Measurements from ENCODE around the gene PLB1. TPM values are rescaled to one million over a fixed set of nuclear protein-coding genes. Genes with fewer than 3 reads are reported as not detected.

The PLB1 gene
- total and polyA plus RNA-seq, 2 experiments from 2014 or later = 19.2 to 19.7 TPM

DNA sequence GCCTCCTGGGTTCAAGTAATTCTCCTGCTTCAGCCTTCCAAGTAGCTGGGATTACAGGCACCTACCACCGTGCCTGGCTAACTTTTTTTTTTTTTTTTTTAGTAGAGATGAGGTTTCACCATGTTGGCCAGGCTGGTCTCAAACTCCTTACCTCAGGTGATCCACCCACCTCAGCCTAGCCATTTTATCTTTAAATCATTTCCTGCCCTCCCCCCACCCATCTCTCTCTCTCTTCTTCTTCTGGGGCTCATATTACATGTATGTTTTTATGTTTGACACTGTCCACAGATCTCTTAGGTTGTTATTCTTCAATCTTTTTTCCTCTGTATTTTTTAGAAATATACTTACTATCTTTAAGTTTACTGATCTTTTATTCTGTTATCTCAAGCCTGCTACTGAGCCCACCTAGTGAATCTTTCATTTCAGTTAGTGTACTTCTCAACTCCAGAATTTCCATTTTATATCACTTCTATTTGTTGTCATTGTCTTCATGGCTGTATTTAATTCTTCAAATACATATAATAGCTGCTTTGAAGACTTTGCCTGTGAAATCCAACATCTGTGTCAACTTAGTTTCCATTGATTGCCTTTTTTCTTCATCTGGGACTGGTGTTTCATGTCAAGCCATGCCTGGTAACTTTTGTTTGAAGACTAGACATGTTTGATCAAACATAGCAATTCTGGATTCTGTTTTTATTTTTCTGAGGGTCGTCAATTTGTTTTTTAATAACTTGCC lies 16.2 kb downstream of the PLB1 start:
- H3K36me3 ChIP-seq (replicated peaks; ENCODE audit: insufficient read depth, low read depth) = no peaks in the 10 kb centered on the region
- H2AFZ ChIP-seq = no peak overlapping the region
- peaks cover 10% of the 10 kb centered on the region for H3K4me1 ChIP-seq (ENCODE audit: insufficient read depth)
- H3K9me2 ChIP-seq (replicated peaks; ENCODE audit: insufficient read depth) = no peaks in the 10 kb centered on the region
- DNase-seq (ENCODE audit: low spot score) = no peak
- H3K27ac ChIP-seq = no peak overlapping the region
- H4K20me1 ChIP-seq (ENCODE audit: insufficient read depth, poor library complexity, severe bottlenecking) = no peaks in the 10 kb centered on the region
- peaks cover 3% of the 10 kb centered on the region for H3K9me3 ChIP-seq (ENCODE audit: low read depth)
- no peak overlapping the region for H3K4me2 ChIP-seq
- no peaks in the 10 kb centered on the region for H3K79me2 ChIP-seq
- no peak for TF ChIP-seq EZH2 (IDR thresholded peaks at IDR 0.05; ENCODE audit: borderline replicate concordance)
- TF ChIP-seq, protein P1, sequence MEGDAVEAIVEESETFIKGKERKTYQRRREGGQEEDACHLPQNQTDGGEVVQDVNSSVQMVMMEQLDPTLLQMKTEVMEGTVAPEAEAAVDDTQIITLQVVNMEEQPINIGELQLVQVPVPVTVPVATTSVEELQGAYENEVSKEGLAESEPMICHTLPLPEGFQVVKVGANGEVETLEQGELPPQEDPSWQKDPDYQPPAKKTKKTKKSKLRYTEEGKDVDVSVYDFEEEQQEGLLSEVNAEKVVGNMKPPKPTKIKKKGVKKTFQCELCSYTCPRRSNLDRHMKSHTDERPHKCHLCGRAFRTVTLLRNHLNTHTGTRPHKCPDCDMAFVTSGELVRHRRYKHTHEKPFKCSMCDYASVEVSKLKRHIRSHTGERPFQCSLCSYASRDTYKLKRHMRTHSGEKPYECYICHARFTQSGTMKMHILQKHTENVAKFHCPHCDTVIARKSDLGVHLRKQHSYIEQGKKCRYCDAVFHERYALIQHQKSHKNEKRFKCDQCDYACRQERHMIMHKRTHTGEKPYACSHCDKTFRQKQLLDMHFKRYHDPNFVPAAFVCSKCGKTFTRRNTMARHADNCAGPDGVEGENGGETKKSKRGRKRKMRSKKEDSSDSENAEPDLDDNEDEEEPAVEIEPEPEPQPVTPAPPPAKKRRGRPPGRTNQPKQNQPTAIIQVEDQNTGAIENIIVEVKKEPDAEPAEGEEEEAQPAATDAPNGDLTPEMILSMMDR (IDR thresholded peaks at IDR 0.05; ENCODE audit: poor library complexity) = no peak
- no peak for TF ChIP-seq EZH2phosphoT487 (IDR thresholded peaks at IDR 0.05; ENCODE audit: low read depth, severe bottlenecking, unreplicated experiment)
- H3K4me3 ChIP-seq = no peak overlapping the region
- WGBS (ENCODE audit: low lambda C conversion rate, missing lambda C conversion rate) = 80% methylated on average over 2 of the region's 2 CpGs
- H3K27me3 ChIP-seq = no peaks in the 10 kb centered on the region

DNA sequence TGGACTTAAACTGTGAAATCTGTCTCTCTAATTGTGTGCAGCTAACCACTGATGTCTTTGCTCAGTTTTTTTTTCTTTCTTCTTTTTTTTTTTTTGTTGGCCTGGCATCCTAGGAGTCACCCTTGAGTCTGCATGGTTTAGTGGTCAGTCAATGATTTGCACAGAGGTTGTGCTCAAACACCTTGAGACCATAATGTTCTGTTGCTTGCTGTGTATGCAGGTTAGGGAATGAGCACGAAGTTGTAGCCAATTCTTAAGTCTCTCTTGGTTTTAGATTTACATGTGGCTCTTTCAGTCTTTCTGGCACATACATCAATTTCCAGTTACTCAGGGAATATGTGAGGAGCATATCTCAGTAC lies 16.7 kb downstream of the PLB1 start:
- Histone ChIP-seq H3K79me2 (no peaks in the 10 kb centered on the region), H2AFZ (no peak overlapping the region), H3K4me1 (ENCODE audit: insufficient read depth) (peaks cover 15% of the 10 kb centered on the region), H3K36me3 (replicated peaks; ENCODE audit: insufficient read depth, low read depth) (no peaks in the 10 kb centered on the region), H3K27ac (no peak overlapping the region), H3K27me3 (no peaks in the 10 kb centered on the region), H4K20me1 (ENCODE audit: insufficient read depth, poor library complexity, severe bottlenecking) (no peaks in the 10 kb centered on the region), H3K9me2 (replicated peaks; ENCODE audit: insufficient read depth) (no peaks in the 10 kb centered on the region), H3K4me2 (no peak overlapping the region), H3K4me3 (no peak overlapping the region), H3K9me3 (ENCODE audit: low read depth) (peaks cover 3% of the 10 kb centered on the region)
- 60% methylated on average over 1 of the region's 1 CpG for WGBS (ENCODE audit: low lambda C conversion rate, missing lambda C conversion rate)
- DNase-seq (ENCODE audit: low spot score) = no peak
- TF ChIP-seq EZH2phosphoT487 (IDR thresholded peaks at IDR 0.05; ENCODE audit: low read depth, severe bottlenecking, unreplicated experiment) (no peak), EZH2 (IDR thresholded peaks at IDR 0.05; ENCODE audit: borderline replicate concordance) (no peak)
- TF ChIP-seq, protein P1 (IDR thresholded peaks at IDR 0.05; ENCODE audit: poor library complexity) = no peak

DNA sequence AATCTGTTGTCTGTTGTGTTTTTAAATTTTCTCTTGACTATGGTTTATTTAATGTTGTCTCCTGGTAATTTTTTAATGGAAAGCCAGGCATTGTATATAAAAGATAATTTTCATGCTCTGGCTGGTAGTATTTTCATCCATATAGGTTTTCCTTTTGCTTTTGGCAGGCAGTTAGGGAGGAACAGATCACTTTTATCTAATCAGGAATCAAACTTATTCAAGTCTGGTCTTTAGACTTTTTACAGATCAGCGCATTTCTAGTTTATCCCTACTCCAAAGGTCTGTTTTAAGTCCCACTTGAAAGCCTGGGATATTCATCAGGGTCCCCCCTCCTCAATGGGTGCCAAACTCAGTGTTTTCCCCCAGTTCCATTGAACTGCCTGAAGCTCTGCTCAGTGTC lies 17.2 kb downstream of the PLB1 start:
- no peaks in the 10 kb centered on the region for H4K20me1 ChIP-seq (ENCODE audit: insufficient read depth, poor library complexity, severe bottlenecking)
- DNase-seq (ENCODE audit: low spot score) = no peak
- no peak overlapping the region for H3K27ac ChIP-seq
- TF ChIP-seq, protein P1 (IDR thresholded peaks at IDR 0.05; ENCODE audit: poor library complexity) = no peak
- no peak for TF ChIP-seq EZH2phosphoT487 (IDR thresholded peaks at IDR 0.05; ENCODE audit: low read depth, severe bottlenecking, unreplicated experiment)
- TF ChIP-seq EZH2 (IDR thresholded peaks at IDR 0.05; ENCODE audit: borderline replicate concordance) = no peak
- no peaks in the 10 kb centered on the region for H3K9me2 ChIP-seq (replicated peaks; ENCODE audit: insufficient read depth)
- H3K4me3 ChIP-seq = no peak overlapping the region
- 34% methylated on average over 1 of the region's 1 CpG for WGBS (ENCODE audit: low lambda C conversion rate, missing lambda C conversion rate)
- H3K4me2 ChIP-seq = no peak overlapping the region
- H3K9me3 ChIP-seq (ENCODE audit: low read depth) = peaks cover 3% of the 10 kb centered on the region
- H3K27me3 ChIP-seq = no peaks in the 10 kb centered on the region
- H3K79me2 ChIP-seq = no peaks in the 10 kb centered on the region
- no peaks in the 10 kb centered on the region for H3K36me3 ChIP-seq (replicated peaks; ENCODE audit: insufficient read depth, low read depth)
- peaks cover 18% of the 10 kb centered on the region for H3K4me1 ChIP-seq (ENCODE audit: insufficient read depth)
- H2AFZ ChIP-seq = no peak overlapping the region
